Activated T-cell treated with anti-CD3 and anti-CD28 coated beads, Interleukin-2, amount 50 U/mL, for 4 hours (primary cell): ENCODE data around the gene RHBDF2. TPM values are rescaled to one million over a fixed set of nuclear protein-coding genes. Genes with fewer than 3 reads are reported as not detected.
A peak's percentile ranks its signal among the peaks of the same experiment; 100 is the strongest.

Experiments
- ATAC-seq, 2 donors: fragments of 200-7000 bp; cut with Tn5 transposase; one replicate each; pipeline ENCODE4 v1.10.0; 2021
- DNase-seq: peaks from one replicate; pipeline ENCODE4 v3.0.0-alpha.2; 2020
- H3K27me3 Mint-ChIP-seq: one replicate; pipeline ENCODE4 v1.8.0; 2021; ENCODE audit warnings: low read depth, mixed read lengths
- H3K36me3 Mint-ChIP-seq: one replicate; pipeline ENCODE4 v1.8.0; 2022; ENCODE audit warnings: mixed read lengths; ENCODE audit not compliant: insufficient read depth
- H3K4me1 Mint-ChIP-seq: one replicate; pipeline ENCODE4 v1.8.0; 2021; ENCODE audit warnings: low read depth, mixed read lengths
- H3K4me3 Mint-ChIP-seq: one replicate; pipeline ENCODE4 v1.8.0; 2021; ENCODE audit warnings: mild to moderate bottlenecking, moderate library complexity, mixed read lengths
- H3K9me3 Mint-ChIP-seq: one replicate; pipeline ENCODE4 v1.8.0; 2021; ENCODE audit warnings: mixed read lengths
- total RNA-seq, 3 donors: library from RNA; stranded (reverse); gene quantifications; one replicate each; pipeline ENCODE4 v1.2.1, GENCODE V29; 2021

The RHBDF2 gene
- total RNA-seq = 10 to 100 TPM; 29.5 to 37.0 (median 34.3) TPM

GRCh38 chr17:76501018-76501826 lies at the start of gene RHBDF2:
Gene RHBDF2 (minus strand): TSS chr17:76501423. CDS start chr17:76481524, 19,899 bp downstream.
- Mint-ChIP-seq H3K27me3 (no peaks in the 10 kb centered on the region), H3K4me3 (peak within 1 kb of the TSS; percentile 90), H3K9me3 (no peaks in the 10 kb centered on the region), H3K4me1 (peaks cover 53% of the 10 kb centered on the region), H3K36me3 (no peaks in the 10 kb centered on the region)
- DNase-seq (peak; percentile 98), ATAC-seq (peak; percentile 94)

GRCh38 chr17:76549539-76549938 lies 48.3 kb upstream of the RHBDF2 start:
- Mint-ChIP-seq H3K36me3 (no peaks in the 10 kb centered on the region), H3K4me3 (no peak overlapping the region), H3K9me3 (no peaks in the 10 kb centered on the region), H3K27me3 (no peaks in the 10 kb centered on the region), H3K4me1 (peaks cover 2% of the 10 kb centered on the region)
- DNase-seq (no peak), ATAC-seq (no peak)

GRCh38 chr17:76549215-76549518 lies 47.9 kb upstream of the RHBDF2 start:
- ATAC-seq = no peak
- no peaks in the 10 kb centered on the region for H3K27me3 Mint-ChIP-seq
- no peaks in the 10 kb centered on the region for H3K9me3 Mint-ChIP-seq
- no peaks in the 10 kb centered on the region for H3K36me3 Mint-ChIP-seq
- no peak for DNase-seq
- no peak overlapping the region for H3K4me3 Mint-ChIP-seq
- H3K4me1 Mint-ChIP-seq = peaks cover 2% of the 10 kb centered on the region

- ATAC-seq = no peak
These were observed 47.4 kb upstream of the RHBDF2 start for GRCh38 chr17:76548378-76549214.

DNA sequence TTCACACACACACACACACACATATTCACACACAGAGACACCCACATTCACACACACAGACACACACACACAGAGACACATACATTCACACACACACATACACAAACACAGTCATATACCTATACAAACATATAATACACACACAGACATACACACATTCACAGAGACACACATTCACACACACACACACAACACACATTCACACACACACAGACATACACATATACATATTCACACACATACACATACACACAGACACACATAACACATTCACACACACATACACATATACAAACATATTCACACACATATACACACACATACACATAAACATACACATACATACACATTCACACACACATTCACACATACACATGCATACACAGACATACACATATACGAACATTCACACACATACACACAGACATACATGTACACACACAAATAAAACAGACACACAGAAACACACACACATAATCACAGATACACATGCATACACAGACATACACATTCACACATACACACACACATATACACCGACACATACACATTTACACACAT lies 46.5 kb upstream of the RHBDF2 start:
- Mint-ChIP-seq H3K36me3 (no peaks in the 10 kb centered on the region), H3K4me1 (peaks cover 2% of the 10 kb centered on the region), H3K27me3 (peaks cover 7% of the 10 kb centered on the region), H3K9me3 (no peaks in the 10 kb centered on the region), H3K4me3 (no peak overlapping the region)
- no peak for DNase-seq
- no peak for ATAC-seq

More at GRCh38 chr17:76548378-76549214, 47.4 kb upstream of the RHBDF2 start:
- Mint-ChIP-seq H3K9me3 (no peaks in the 10 kb centered on the region), H3K27me3 (peaks cover 5% of the 10 kb centered on the region), H3K36me3 (no peaks in the 10 kb centered on the region), H3K4me1 (peaks cover 2% of the 10 kb centered on the region), H3K4me3 (no peak overlapping the region)
- no peak for DNase-seq

DNA sequence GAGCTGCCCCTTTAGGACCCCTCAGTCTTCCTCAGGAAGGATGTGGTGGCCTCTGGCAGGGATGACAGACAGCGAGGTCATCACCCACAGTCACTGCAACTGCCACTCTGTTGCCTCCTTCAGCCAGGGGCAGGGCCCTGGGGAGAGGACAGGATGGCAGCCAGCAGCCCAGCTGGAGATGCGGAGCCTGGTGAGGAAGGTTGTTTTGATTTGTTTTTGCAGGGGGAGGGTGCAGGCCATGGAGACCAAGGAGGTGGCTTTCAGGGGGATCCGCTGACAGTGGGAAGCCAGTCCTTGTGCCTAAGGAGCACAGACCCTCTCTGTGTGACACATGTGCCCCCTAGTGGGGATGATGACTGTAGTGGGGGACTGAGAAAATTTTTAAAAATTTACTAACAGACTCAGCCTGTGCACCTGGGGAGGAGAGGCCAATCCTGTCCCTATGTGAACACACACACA lies 46.0 kb upstream of the RHBDF2 start:
- peaks cover 2% of the 10 kb centered on the region for H3K4me1 Mint-ChIP-seq
- no peak overlapping the region for H3K4me3 Mint-ChIP-seq
- H3K9me3 Mint-ChIP-seq = no peaks in the 10 kb centered on the region
- H3K27me3 Mint-ChIP-seq = peaks cover 12% of the 10 kb centered on the region
- DNase-seq = peak; percentile 59
- ATAC-seq = peak; percentile 83 to 90
- no peaks in the 10 kb centered on the region for H3K36me3 Mint-ChIP-seq

DNA sequence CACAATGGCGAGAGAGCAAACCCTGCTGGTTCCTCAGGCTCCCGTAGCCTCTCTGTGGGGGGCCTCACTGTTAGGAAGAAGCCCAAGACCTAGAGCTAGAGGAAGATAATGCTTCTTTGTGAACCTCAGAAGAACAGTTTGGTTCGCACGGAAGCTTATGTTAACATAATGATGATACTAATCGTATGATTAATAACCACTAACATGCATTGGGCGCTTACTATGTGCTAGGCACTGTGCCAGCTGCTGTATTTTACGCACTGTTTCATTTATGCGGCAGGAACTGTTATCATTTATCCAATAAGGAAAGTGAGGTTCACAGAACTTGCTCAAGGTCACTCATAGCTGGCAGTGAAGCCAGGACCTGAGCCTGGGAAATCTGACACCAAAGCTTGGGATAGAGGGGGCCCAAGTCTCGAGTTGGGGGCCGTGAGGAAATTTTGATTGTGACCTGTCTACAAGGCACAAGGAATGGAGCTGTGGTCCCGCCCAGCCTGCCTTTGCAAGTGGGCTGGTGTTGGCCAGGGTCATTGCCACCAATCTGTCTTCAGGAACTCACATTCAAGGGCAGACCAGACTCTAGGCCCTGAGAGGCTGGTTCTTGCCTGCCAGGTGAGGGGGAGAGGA lies 45.4 kb upstream of the RHBDF2 start:
- H3K4me3 Mint-ChIP-seq = no peak overlapping the region
- H3K27me3 Mint-ChIP-seq = peaks cover 17% of the 10 kb centered on the region
- DNase-seq (no peak), ATAC-seq (no peak)
- H3K4me1 Mint-ChIP-seq = peaks cover 2% of the 10 kb centered on the region
- H3K9me3 Mint-ChIP-seq = no peaks in the 10 kb centered on the region
- no peaks in the 10 kb centered on the region for H3K36me3 Mint-ChIP-seq

GRCh38 chr17:76545918-76546555 lies 44.8 kb upstream of the RHBDF2 start:
- Mint-ChIP-seq H3K4me1 (peaks cover 2% of the 10 kb centered on the region), H3K4me3 (no peak overlapping the region), H3K9me3 (no peaks in the 10 kb centered on the region), H3K36me3 (no peaks in the 10 kb centered on the region), H3K27me3 (peaks cover 21% of the 10 kb centered on the region)
- no peak for DNase-seq
- ATAC-seq = no peak

- H3K27me3 Mint-ChIP-seq = peaks cover 26% of the 10 kb centered on the region
- H3K4me3 Mint-ChIP-seq = no peak overlapping the region
- H3K9me3 Mint-ChIP-seq = no peaks in the 10 kb centered on the region
- ATAC-seq = no peak
- no peaks in the 10 kb centered on the region for H3K36me3 Mint-ChIP-seq
- no peak for DNase-seq
- no peaks in the 10 kb centered on the region for H3K4me1 Mint-ChIP-seq
These were observed 43.5 kb upstream of the RHBDF2 start for GRCh38 chr17:76544546-76545365.

- peaks cover 4% of the 10 kb centered on the region for H3K4me1 Mint-ChIP-seq
- no peak for ATAC-seq
- peaks cover 34% of the 10 kb centered on the region for H3K27me3 Mint-ChIP-seq
- no peak for DNase-seq
- H3K9me3 Mint-ChIP-seq = no peaks in the 10 kb centered on the region
- no peaks in the 10 kb centered on the region for H3K36me3 Mint-ChIP-seq
- H3K4me3 Mint-ChIP-seq = no peak overlapping the region
These were observed 42.8 kb upstream of the RHBDF2 start for GRCh38 chr17:76543826-76544545.

DNA sequence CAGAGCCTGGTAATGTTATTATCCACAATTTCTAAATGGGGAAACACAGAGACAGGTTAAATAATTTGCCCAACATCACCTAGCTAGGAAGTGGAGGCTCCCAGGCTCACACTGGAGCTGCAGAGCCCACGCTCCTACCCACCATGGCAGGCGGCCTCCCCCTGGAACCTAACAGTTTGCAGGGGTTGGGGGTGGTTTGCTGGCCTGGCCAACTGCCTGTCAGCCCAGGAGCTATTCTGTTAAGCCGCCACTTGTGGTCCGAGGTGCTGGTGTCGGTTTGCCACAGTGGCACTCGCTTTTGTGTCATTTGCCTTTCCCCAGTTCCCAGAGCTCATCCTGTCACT lies 42.2 kb upstream of the RHBDF2 start:
- Mint-ChIP-seq H3K4me1 (peaks cover 4% of the 10 kb centered on the region), H3K36me3 (no peaks in the 10 kb centered on the region), H3K9me3 (no peaks in the 10 kb centered on the region), H3K4me3 (no peak overlapping the region), H3K27me3 (peaks cover 39% of the 10 kb centered on the region)
- DNase-seq = no peak
- no peak for ATAC-seq

GRCh38 chr17:76542984-76543383 lies 41.8 kb upstream of the RHBDF2 start:
- Mint-ChIP-seq H3K27me3 (peaks cover 42% of the 10 kb centered on the region), H3K4me3 (no peak overlapping the region), H3K36me3 (no peaks in the 10 kb centered on the region), H3K9me3 (no peaks in the 10 kb centered on the region), H3K4me1 (peaks cover 4% of the 10 kb centered on the region)
- no peak for ATAC-seq
- DNase-seq = no peak

- Mint-ChIP-seq H3K27me3 (peaks cover 42% of the 10 kb centered on the region), H3K4me3 (no peak overlapping the region), H3K36me3 (no peaks in the 10 kb centered on the region), H3K9me3 (no peaks in the 10 kb centered on the region), H3K4me1 (peaks cover 4% of the 10 kb centered on the region)
- DNase-seq = no peak
- ATAC-seq = no peak
These were observed 41.3 kb upstream of the RHBDF2 start for GRCh38 chr17:76542566-76542971.
